CD8-positive, alpha-beta memory T cell (primary cell): ENCODE measurements around the gene PYGB. TPM values are rescaled to one million over a fixed set of nuclear protein-coding genes. Genes with fewer than 3 reads are reported as not detected.
"Not testable (repeated sequence)": the region's sequence is repeated elsewhere in the genome, so short reads cannot be mapped to it uniquely, and the experiment has no call there.

Experiments used
- CTCF ChIA-PET: fragments of 350-600 bp; sonication (Branson Sonifier 250); formaldehyde crosslinking; loops from one replicate; lab custom pipeline; 2021; ENCODE audit warnings: antibody characterized with exemption; lab: Charles Lee
- POLR2A ChIA-PET: fragments of 350-600 bp; sonication (Branson Sonifier 250); formaldehyde crosslinking; loops from one replicate; lab custom pipeline; 2021; ENCODE audit warnings: antibody characterized with exemption; lab: Charles Lee
- DNase-seq, 5 donors: peaks; one replicate each; pipeline versions ENCODE4 v3.0.0 to v3.0.0-alpha.2; 2020 to 2022; ENCODE audit warnings: mixed read lengths in 1 of 5
- H3K27ac ChIP-seq: one replicate; pipeline ENCODE4 v1.7.0; 2013; ENCODE audit warnings: low read depth, mild to moderate bottlenecking, low read length, moderate library complexity
- H3K27me3 ChIP-seq: 2 replicates; pipeline ENCODE4 v1.7.0; 2013; ENCODE audit warnings: low read length, mild to moderate bottlenecking; ENCODE audit not compliant: insufficient read depth, poor library complexity, severe bottlenecking
- H3K36me3 ChIP-seq: 2 replicates; pipeline ENCODE4 v1.7.0; 2013; ENCODE audit warnings: mild to moderate bottlenecking, low read length, moderate library complexity; ENCODE audit not compliant: insufficient read depth
- H3K4me1 ChIP-seq: 2 replicates; pipeline ENCODE4 v1.7.0; 2013; ENCODE audit warnings: mild to moderate bottlenecking, low read length, moderate library complexity; ENCODE audit not compliant: insufficient read depth
- H3K4me3 ChIP-seq: 2 replicates; pipeline ENCODE4 v1.7.0; 2013; ENCODE audit warnings: mild to moderate bottlenecking, low read length
- H3K9me3 ChIP-seq: 2 replicates; pipeline ENCODE4 v1.7.0; 2013; ENCODE audit warnings: mild to moderate bottlenecking, low read length
- H3K27ac Mint-ChIP-seq, 8 donors: one replicate each; pipeline ENCODE4 v1.8.0; 2020 to 2021; ENCODE audit warnings: mixed read lengths in 8 of 8, mild to moderate bottlenecking in 6 of 8, inconsistent platforms in 3 of 8, moderate library complexity in 3 of 8
- H3K27me3 Mint-ChIP-seq, 2 donors: one replicate each; pipeline ENCODE4 v1.8.0; 2020 to 2021; ENCODE audit warnings: mixed read lengths in 2 of 2, mild to moderate bottlenecking in 1 of 2, moderate library complexity in 1 of 2
- H3K36me3 Mint-ChIP-seq, 3 donors: one replicate each; pipeline ENCODE4 v1.8.0; 2020 to 2021; ENCODE audit warnings: mixed read lengths in 3 of 3, inconsistent platforms in 1 of 3, mild to moderate bottlenecking in 1 of 3
- H3K4me1 Mint-ChIP-seq, 3 donors: one replicate each; pipeline ENCODE4 v1.8.0; 2020 to 2021; ENCODE audit warnings: mixed read lengths in 3 of 3, inconsistent platforms in 1 of 3, mild to moderate bottlenecking in 1 of 3
- H3K4me3 Mint-ChIP-seq, 7 donors: one replicate each; pipeline ENCODE4 v1.8.0; 2020 to 2021; ENCODE audit warnings: mixed read lengths in 7 of 7, mild to moderate bottlenecking in 6 of 7, moderate library complexity in 4 of 7, inconsistent platforms in 2 of 7
- H3K9me3 Mint-ChIP-seq, 5 donors: one replicate each; pipeline ENCODE4 v1.8.0; 2020 to 2022; ENCODE audit warnings: mixed read lengths in 5 of 5, mild to moderate bottlenecking in 3 of 5, moderate library complexity in 2 of 5, inconsistent platforms in 1 of 5
- polyA plus RNA-seq: library from polyadenylated mRNA; unstranded; fragments of 300-500 nt; fragmentation: Illumina TruSeq; gene quantifications from one replicate; pipeline ENCODE4 v1.2.3, GENCODE V29; 2021
- total RNA-seq, 2 experiments: library from RNA; stranded (reverse); gene quantifications; one replicate each; pipeline ENCODE4 v1.2.3, GENCODE V29; 2021

The PYGB gene
- total and polyA plus RNA-seq, 3 experiments from 2014 or later, result 32.5 to 35.7 (median 35.6) TPM

DNA sequence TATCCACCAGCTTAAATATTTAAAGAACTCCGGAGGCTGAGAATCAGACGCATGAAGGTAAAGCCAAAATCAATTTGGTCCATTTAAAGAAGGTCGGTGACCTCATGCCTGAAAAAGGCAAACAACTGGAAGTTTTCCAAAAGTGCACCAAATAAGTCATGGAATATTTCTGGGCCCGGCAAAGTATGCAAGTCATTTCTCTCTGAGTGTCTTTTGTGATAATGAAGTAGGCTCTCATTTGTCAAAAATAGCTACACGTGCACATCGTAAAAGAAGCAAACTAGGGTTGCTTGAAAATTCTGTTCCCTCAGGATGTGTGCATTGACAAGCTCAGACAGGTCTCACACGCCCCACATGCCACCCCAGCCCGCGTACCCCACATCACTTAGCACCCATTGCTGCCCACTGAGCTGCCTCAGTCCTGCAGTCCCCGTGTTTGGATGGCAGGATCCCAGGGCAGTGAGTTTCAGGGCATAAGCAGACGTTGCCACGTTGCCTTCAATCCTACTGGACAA lies 20.5 kb upstream of the PYGB start:
- CTCF ChIA-PET, result no interaction called here
- Mint-ChIP-seq H3K4me1 (peaks cover 0 to 3% (median 0%) of the 10 kb centered on the region in 3 donors), H3K36me3 (peaks cover 0 to 25% (median 6%) of the 10 kb centered on the region in 3 donors)

GRCh38 chr20:25229486-25230165 lies 18.3 kb upstream of the PYGB start:
- ChIA-PET POLR2A (no interaction called here), CTCF (no interaction called here)
- Histone ChIP-seq H3K27ac (no peak overlapping the region), H3K4me3 (no peak overlapping the region), H3K36me3 (no peaks in the 10 kb centered on the region), H3K4me1 (no peaks in the 10 kb centered on the region), H3K27me3 (no peaks in the 10 kb centered on the region), H3K9me3 (no peaks in the 10 kb centered on the region)
- Mint-ChIP-seq H3K27ac (no peak overlapping the region), H3K9me3 (no peaks in the 10 kb centered on the region), H3K4me3 (no peak overlapping the region), H3K36me3 (peaks cover 0 to 17% (median 6%) of the 10 kb centered on the region in 3 donors), H3K27me3 (peaks cover 4 to 8% of the 10 kb centered on the region in 2 donors), H3K4me1 (no peaks in the 10 kb centered on the region)
- DNase-seq, result no peak

More for the DNA sequence above, 20.5 kb upstream of the PYGB start:
- no peaks in the 10 kb centered on the region for H3K9me3 ChIP-seq
- no peaks in the 10 kb centered on the region for H3K9me3 Mint-ChIP-seq
- POLR2A ChIA-PET, result no interaction called here
- no peak overlapping the region for H3K4me3 ChIP-seq
- no peak overlapping the region for H3K27ac ChIP-seq
- no peak for DNase-seq
- H3K27me3 ChIP-seq, result no peaks in the 10 kb centered on the region
- H3K4me3 Mint-ChIP-seq, result no peak overlapping the region
- H3K4me1 ChIP-seq, result no peaks in the 10 kb centered on the region
- no peaks in the 10 kb centered on the region for H3K36me3 ChIP-seq
- H3K27ac Mint-ChIP-seq, result peak overlapping the region in 1 of 8 donors; percentile 80
- no peaks in the 10 kb centered on the region for H3K27me3 Mint-ChIP-seq

DNA sequence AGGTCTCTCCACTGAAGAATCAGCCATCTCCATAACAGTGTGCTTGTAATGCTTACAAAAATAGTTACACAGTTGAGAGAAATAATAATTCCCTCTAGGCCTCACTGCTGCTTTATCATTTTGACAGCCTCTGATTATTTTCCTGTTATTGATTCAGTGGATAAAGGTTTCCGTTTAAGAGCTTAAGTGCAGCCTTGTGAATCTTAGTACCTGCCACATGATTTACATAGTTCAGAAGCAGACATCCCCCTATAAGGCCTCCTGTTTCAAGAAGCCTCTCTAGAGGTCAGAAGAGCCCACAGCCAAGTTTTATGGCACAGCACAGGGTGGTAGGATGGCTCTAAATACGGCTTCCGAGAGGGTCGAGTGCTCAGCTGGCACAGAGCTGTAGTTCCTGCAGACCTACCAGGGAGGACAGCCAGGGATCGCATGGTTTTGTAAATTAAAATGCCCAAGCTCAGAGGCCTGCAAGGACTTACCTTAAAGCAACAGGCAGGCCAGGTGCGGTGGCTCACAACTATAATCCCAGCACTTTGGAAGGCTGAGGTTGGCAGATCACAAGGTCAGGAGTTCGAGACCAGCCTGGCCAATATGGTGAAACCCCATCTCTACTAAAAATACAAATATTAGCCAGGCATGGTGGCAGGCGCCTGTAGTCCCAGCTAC lies 17.6 kb upstream of the PYGB start:
- Histone ChIP-seq H3K4me3 (no peak overlapping the region), H3K9me3 (no peaks in the 10 kb centered on the region), H3K27ac (no peak overlapping the region), H3K36me3 (no peaks in the 10 kb centered on the region), H3K4me1 (no peaks in the 10 kb centered on the region), H3K27me3 (no peaks in the 10 kb centered on the region)
- CTCF ChIA-PET, result no interaction called here
- no peaks in the 10 kb centered on the region for H3K4me1 Mint-ChIP-seq
- H3K27ac Mint-ChIP-seq, result no peak overlapping the region
- POLR2A ChIA-PET, result no interaction called here
- H3K36me3 Mint-ChIP-seq, result peaks cover 0 to 17% (median 6%) of the 10 kb centered on the region in 3 donors
- no peak for DNase-seq
- peaks cover 10% of the 10 kb centered on the region in 2 donors for H3K27me3 Mint-ChIP-seq
- no peak overlapping the region for H3K4me3 Mint-ChIP-seq
- no peaks in the 10 kb centered on the region for H3K9me3 Mint-ChIP-seq

DNA sequence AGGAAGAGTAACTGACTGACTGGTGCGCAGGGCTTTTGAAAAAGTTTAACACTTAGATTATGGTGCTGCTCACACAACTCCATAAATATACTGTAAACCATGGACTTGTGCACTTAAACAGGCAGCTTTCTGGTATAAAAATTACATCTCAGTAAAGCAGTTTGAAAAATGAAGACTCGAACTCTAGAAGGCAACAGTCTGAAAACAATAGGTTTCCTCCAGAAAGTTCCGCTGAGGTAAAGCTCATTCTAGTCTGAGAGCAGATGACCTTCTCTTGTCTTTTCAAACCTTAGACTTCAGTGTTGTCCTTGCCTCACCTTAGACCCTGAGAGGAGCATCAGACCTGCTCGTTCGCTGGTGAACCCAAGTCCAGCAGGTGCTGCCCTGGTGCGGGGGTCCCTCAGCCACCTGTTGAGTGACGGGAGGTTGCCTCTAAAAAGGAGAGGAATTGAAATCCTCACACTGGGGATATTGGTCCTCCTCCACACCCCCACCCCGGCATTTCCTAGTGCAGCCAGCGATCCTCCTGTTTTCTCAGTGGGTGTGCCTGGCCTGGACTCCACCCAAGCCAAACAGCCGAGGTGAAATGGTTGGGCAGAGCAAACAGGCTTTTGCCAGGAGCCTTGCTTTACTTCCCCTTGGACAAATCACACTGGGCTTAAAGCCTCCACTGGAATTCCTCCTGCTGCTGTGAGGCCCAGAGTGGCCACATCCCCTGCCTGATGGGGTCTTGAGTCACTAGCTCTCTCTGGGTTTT lies 14.7 kb upstream of the PYGB start:
- H3K27ac ChIP-seq, result no peak overlapping the region
- DNase-seq, result no peak
- H3K27me3 Mint-ChIP-seq, result peaks cover 26 to 27% of the 10 kb centered on the region in 2 donors
- POLR2A ChIA-PET, result no interaction called here
- no peak overlapping the region for H3K4me3 ChIP-seq
- CTCF ChIA-PET, result interaction anchor here (0.6 kb wide), 1 partner anchor 760 kb away, joined by 3 read pairs; no protein-coding TSS in a partner anchor
- H3K36me3 Mint-ChIP-seq, result no peaks in the 10 kb centered on the region
- H3K4me1 Mint-ChIP-seq, result peaks cover 0 to 6% (median 4%) of the 10 kb centered on the region in 3 donors
- no peaks in the 10 kb centered on the region for H3K4me1 ChIP-seq
- H3K36me3 ChIP-seq, result no peaks in the 10 kb centered on the region
- no peaks in the 10 kb centered on the region for H3K9me3 ChIP-seq
- H3K9me3 Mint-ChIP-seq, result no peaks in the 10 kb centered on the region
- no peak overlapping the region for H3K4me3 Mint-ChIP-seq
- H3K27ac Mint-ChIP-seq, result no peak overlapping the region
- H3K27me3 ChIP-seq, result no peaks in the 10 kb centered on the region

DNA sequence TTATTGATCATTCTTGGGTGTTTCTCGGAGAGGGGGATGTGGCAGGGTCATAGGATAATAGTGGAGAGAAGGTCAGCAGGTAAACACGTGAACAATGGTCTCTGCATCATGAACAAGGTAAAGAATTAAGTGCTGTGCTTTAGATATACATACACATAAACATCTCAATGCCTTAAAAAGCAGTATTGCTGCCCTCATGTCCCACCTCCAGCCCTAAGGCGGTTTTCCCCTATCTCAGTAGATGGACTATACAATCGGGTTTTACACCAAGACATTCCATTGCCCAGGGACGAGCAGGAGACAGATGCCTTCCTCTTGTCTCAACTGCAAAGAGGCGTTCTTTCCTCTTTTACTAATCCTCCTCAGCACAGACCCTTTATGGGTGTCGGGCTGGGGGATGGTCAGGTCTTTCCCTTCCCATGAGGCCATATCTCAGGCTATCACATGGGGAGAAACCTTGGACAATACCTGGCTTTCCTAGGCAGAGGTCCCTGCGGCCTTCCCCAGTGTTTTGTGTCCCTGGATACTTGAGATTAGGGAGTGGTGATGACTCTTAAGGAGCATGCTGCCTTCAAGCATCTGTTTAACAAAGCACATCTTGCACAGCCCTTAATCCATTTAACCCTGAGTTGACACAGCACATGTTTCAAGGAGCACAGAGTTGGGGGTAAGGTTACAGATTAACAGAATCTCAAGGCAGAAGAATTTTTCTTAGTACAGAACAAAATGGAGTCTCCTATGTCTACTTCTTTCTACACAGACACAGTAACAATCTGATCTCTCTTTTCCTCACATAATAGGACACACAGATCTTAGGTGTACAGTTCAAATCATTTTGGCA lies 13.7 kb upstream of the PYGB start:
- H3K9me3 ChIP-seq, H3K9me3 Mint-ChIP-seq, H3K36me3 ChIP-seq, DNase-seq, H3K4me1 Mint-ChIP-seq, H3K27me3 ChIP-seq, H3K4me3 ChIP-seq, H3K27ac Mint-ChIP-seq, H3K4me3 Mint-ChIP-seq, POLR2A ChIA-PET, H3K36me3 Mint-ChIP-seq, H3K4me1 ChIP-seq, H3K27ac ChIP-seq: not testable (repeated sequence)
- CTCF ChIA-PET, result interaction anchor here (1.4 kb wide), 1 partner anchor 16 kb away, joined by 3 read pairs; no protein-coding TSS in a partner anchor
- peaks cover 29 to 33% of the 10 kb centered on the region in 2 donors for H3K27me3 Mint-ChIP-seq

GRCh38 chr20:25236450-25237304 lies 11.2 kb upstream of the PYGB start:
- H3K9me3 Mint-ChIP-seq, result no peaks in the 10 kb centered on the region
- Histone ChIP-seq H3K27me3 (no peaks in the 10 kb centered on the region), H3K4me1 (no peaks in the 10 kb centered on the region), H3K9me3 (no peaks in the 10 kb centered on the region), H3K4me3 (no peak overlapping the region), H3K27ac (no peak overlapping the region), H3K36me3 (no peaks in the 10 kb centered on the region)
- peaks cover 0 to 6% (median 4%) of the 10 kb centered on the region in 3 donors for H3K4me1 Mint-ChIP-seq
- ChIA-PET POLR2A (no interaction called here), CTCF (no interaction called here)
- H3K27ac Mint-ChIP-seq, result no peak overlapping the region
- peaks cover 38 to 40% of the 10 kb centered on the region in 2 donors for H3K27me3 Mint-ChIP-seq
- no peaks in the 10 kb centered on the region for H3K36me3 Mint-ChIP-seq
- H3K4me3 Mint-ChIP-seq, result no peak overlapping the region
- peak in 1 of 5 donors; percentile 11 for DNase-seq
